Thoracic aorta (tissue), 2 donors: ENCODE results near the gene LRRC53. TPM values are rescaled to one million over a fixed set of nuclear protein-coding genes. Genes with fewer than 3 reads are reported as not detected.

Experiments
- ATAC-seq: fragments of 150-250 bp; one replicate; pipeline ENCODE4 v1.8.0; 2017; ENCODE audit warnings: low read depth; ENCODE audit not compliant: insufficient number of reproducible peaks, low FRiP score
- DNase-seq: peaks from one replicate; pipeline ENCODE4 v3.0.0-alpha.2; 2020; ENCODE audit warnings: low spot score
- H3K27ac ChIP-seq, 2 donors: fragments of 200-600 bp; sonication (generic); 1 replicate in 1 of 2; 2 replicates in 1 of 2; pipeline ENCODE4 v1.5.1; 2016; ENCODE audit warnings: mild to moderate bottlenecking in 2 of 2, moderate library complexity in 2 of 2
- H3K27me3 ChIP-seq: fragments of 200-600 bp; sonication (generic); replicated peaks from 2 replicates; pipeline ENCODE4 v1.6.0; 2016; ENCODE audit warnings: mild to moderate bottlenecking; ENCODE audit not compliant: insufficient read depth
- H3K36me3 ChIP-seq: fragments of 200-600 bp; sonication (generic); one replicate; pipeline ENCODE4 v1.5.1; 2016
- H3K4me1 ChIP-seq, 2 donors: fragments of 200-600 bp; sonication (generic); 1 replicate in 1 of 2; 2 replicates in 1 of 2; pipeline versions ENCODE4 v1.5.1 to v1.6.0; 2016; ENCODE audit warnings: low read depth in 2 of 2, mild to moderate bottlenecking in 1 of 2; ENCODE audit not compliant: control insufficient read depth in 1 of 2
- H3K4me3 ChIP-seq: fragments of 200-600 bp; sonication (generic); 2 replicates; pipeline ENCODE4 v1.5.1; 2016; ENCODE audit warnings: mild to moderate bottlenecking
- H3K9me3 ChIP-seq: fragments of 200-600 bp; sonication (generic); 2 replicates; pipeline ENCODE4 v1.5.1; 2016
- total RNA-seq, 2 donors: library from RNA; depleted of rRNA; stranded (reverse); fragments of >200 nt; gene quantifications; one replicate each; pipeline versions ENCODE4 v1.1.0 to v1.2.3, GENCODE V29; 2016
- TF ChIP-seq, protein P1 (sequence below): fragments of 200-600 bp; sonication (generic); IDR thresholded peaks from one replicate; pipeline ENCODE4 v1.5.1; 2019; ENCODE audit warnings: antibody characterized with exemption

The LRRC53 gene
- total RNA-seq, 2 donors from 2014 or later = not detected

DNA sequence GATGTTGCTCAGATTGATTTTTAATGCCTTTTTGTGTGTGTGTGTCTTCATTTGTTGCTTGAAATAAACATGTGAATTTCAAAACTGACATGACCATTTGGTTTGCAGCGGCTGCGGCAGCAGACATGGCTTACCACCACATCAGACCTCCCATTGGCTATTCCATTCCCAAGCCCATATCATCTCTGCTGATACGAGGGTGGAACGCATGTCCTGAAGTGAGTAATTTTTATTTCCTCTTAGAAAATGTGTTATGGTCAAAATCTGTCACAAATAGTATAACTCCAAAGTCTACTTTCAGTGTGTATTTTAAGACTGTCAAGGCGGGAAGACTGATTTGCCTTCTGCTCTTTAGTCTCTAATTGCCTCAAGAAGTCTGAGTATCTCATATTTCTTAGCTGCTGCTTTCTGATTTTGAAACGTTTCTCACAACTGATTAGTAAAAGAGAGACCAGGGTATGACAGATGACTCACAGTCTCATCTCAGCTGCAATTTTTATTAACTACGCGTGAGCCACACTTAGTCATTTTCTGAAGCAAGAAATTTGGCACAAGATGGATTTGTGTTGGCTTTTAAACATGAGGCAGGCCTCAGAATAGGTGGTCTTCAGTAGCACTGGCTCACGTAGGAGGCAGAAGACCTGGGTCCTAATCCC lies 49.0 kb downstream of the LRRC53 start:
- ATAC-seq (no peak), DNase-seq (no peak)
- Histone ChIP-seq H3K27ac (no peak overlapping the region), H3K4me3 (no peak overlapping the region), H3K27me3 (no peaks in the 10 kb centered on the region), H3K4me1 (no peaks in the 10 kb centered on the region), H3K9me3 (no peaks in the 10 kb centered on the region), H3K36me3 (no peaks in the 10 kb centered on the region)
- TF ChIP-seq, protein P1, sequence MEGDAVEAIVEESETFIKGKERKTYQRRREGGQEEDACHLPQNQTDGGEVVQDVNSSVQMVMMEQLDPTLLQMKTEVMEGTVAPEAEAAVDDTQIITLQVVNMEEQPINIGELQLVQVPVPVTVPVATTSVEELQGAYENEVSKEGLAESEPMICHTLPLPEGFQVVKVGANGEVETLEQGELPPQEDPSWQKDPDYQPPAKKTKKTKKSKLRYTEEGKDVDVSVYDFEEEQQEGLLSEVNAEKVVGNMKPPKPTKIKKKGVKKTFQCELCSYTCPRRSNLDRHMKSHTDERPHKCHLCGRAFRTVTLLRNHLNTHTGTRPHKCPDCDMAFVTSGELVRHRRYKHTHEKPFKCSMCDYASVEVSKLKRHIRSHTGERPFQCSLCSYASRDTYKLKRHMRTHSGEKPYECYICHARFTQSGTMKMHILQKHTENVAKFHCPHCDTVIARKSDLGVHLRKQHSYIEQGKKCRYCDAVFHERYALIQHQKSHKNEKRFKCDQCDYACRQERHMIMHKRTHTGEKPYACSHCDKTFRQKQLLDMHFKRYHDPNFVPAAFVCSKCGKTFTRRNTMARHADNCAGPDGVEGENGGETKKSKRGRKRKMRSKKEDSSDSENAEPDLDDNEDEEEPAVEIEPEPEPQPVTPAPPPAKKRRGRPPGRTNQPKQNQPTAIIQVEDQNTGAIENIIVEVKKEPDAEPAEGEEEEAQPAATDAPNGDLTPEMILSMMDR = no peak

DNA sequence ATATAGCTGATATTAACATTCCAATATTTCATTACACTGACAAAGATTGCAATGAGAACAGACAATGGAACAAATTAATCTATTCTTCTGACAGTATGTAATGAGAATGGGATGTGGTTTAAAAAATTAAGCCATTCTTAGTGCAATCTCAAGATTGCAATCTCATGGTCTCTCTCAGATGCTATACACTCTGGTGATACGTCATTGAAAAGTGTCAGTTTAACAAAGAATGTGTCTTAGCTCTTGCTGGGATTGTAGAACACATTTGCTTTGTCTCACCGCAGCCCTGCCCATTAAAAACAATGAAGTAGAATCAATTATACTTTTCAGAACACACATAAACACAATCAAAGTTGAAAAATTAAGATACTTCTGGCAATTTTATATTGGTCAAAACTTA lies 55.2 kb downstream of the LRRC53 start:
- H3K36me3 ChIP-seq = no peaks in the 10 kb centered on the region
- DNase-seq = no peak
- TF ChIP-seq, protein P1 = no peak
- H3K9me3 ChIP-seq = no peaks in the 10 kb centered on the region
- ATAC-seq = no peak
- H3K4me3 ChIP-seq = no peak overlapping the region
- H3K27ac ChIP-seq = no peak overlapping the region
- no peaks in the 10 kb centered on the region for H3K4me1 ChIP-seq
- H3K27me3 ChIP-seq = no peaks in the 10 kb centered on the region

DNA sequence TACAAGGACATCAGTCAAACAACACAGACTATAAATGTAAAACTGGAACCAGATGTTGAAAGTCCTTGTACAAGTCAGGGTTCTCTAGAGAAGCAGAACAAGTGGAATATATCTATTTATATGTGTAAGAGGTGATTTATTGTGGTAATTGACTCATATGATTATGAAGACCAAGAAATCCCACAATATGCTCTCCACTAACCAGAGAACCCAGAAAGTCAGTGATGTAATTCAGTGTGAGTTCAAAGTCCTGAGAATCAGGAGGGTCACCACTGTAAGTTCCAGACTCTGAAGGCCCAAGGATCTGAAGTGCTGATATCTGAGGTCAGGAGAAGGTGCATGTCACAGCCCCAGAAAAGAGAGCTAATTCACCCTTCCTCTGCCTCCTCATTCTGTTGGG lies 57.0 kb downstream of the LRRC53 start:
- Histone ChIP-seq H3K27me3 (no peaks in the 10 kb centered on the region), H3K4me1 (no peaks in the 10 kb centered on the region), H3K27ac (no peak overlapping the region), H3K9me3 (no peaks in the 10 kb centered on the region), H3K4me3 (no peak overlapping the region), H3K36me3 (no peaks in the 10 kb centered on the region)
- ATAC-seq (no peak), DNase-seq (no peak)
- TF ChIP-seq, protein P1 = no peak

DNA sequence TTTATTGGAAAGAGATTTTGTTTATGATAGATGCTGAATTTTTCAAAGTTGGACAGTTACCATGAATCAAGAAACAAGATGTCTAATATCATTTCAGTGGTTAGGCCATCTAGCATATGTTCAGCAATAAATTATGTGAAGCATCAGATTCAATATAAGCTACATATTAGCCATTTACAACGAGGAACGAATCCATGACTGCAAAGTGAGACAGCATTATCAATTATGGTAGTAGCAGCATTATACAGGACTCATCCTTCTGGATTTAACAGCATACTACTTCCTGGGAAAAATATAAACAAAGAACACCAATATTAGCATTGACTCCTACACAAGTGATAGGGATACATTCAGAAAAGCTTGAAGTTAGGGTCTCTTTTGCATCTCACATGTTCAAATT lies 59.1 kb downstream of the LRRC53 start:
- Histone ChIP-seq H3K4me1 (no peaks in the 10 kb centered on the region), H3K27me3 (no peaks in the 10 kb centered on the region), H3K4me3 (no peak overlapping the region), H3K36me3 (no peaks in the 10 kb centered on the region), H3K9me3 (no peaks in the 10 kb centered on the region), H3K27ac (no peak overlapping the region)
- DNase-seq (no peak), ATAC-seq (no peak)
- TF ChIP-seq, protein P1 = no peak

DNA sequence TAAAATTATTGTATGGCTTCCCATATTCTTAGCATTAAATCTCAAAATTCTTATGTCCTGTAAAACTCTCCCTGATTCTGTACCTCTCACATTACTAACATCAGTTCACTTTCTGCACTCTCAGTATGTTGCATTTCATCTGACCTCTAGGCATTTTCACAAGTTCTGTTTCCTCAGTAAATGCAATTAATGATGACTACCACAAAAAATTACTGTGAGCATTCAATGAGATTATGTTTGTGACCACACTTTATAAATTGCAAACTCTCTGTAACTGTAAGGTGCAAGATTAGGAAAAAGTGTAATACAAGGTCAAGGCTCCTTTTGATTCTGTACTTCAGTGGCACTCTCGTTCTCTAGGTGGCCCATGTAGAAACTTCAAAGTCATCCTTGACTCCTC lies 60.4 kb downstream of the LRRC53 start:
- no peaks in the 10 kb centered on the region for H3K36me3 ChIP-seq
- TF ChIP-seq, protein P1 = no peak
- no peak for ATAC-seq
- no peak overlapping the region for H3K27ac ChIP-seq
- no peaks in the 10 kb centered on the region for H3K27me3 ChIP-seq
- no peaks in the 10 kb centered on the region for H3K4me1 ChIP-seq
- no peak for DNase-seq
- H3K4me3 ChIP-seq = no peak overlapping the region
- H3K9me3 ChIP-seq = no peaks in the 10 kb centered on the region
